GM19043 (cell line): ENCODE data around the gene PRR13.
"Not testable (repeated sequence)": the region's sequence is repeated elsewhere in the genome, so short reads cannot be mapped to it uniquely, and the experiment has no call there.

ENCODE experiments used
- ATAC-seq: cut with Tn5 transposase; IDR thresholded peaks from one replicate; pipeline ENCODE4 v1.9.1; 2021; ENCODE audit warnings: low read depth; ENCODE audit not compliant: unreplicated experiment

PRR13 gene

GRCh38 chr12:53435326-53435725 lies 6.2 kb upstream of the PRR13 start:
- not testable (repeated sequence) for ATAC-seq

GRCh38 chr12:53439582-53439981 lies 2.0 kb upstream of the PRR13 start:
- ATAC-seq, result not testable (repeated sequence)

DNA sequence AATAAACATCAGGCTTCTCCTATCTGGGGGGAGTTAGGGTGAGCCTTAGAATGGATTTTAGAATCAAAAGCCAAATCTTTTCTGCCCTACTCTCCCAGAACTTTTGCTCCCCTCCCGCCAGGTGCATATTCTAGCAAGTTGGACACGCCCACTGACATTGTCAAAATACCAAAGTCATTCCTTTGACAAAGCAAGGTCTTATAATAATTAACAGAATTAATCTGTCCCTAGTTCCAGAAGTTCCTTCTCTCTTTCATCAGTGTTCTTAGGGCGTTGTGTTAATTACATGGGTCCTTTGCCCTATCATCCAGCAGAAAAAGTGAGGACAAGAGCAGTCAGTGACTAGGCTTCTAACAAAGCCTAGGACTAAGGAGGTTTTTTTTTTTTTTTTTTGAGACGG lies 2.4 kb downstream of the PRR13 start:
- ATAC-seq, result no peak

GRCh38 chr12:53444593-53445325 lies 3.2 kb downstream of the PRR13 start:
- not testable (repeated sequence) for ATAC-seq

DNA sequence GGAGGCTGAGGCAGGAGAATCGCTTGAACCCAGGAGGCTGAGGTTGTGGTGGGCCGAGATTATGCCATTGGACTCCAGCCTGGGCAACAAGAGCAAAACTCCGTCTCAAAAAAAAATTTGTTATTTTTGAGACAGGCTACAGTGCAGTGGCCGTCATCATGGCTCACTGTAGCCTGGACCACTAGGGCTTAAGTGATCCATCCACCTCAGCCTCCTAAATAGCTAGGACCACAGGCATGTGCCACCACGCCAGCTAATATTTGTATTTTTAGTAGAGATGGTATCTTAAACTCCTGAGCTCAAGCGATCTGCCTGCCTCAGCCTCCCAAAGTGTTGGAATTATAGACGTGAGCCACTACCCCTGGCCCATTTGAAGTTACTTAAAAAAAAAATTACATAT lies 9.4 kb downstream of the PRR13 start:
- no peak for ATAC-seq

- peak; percentile 97 for ATAC-seq
Measured at GRCh38 chr12:53451661-53452158, 10.2 kb downstream of the PRR13 start, which contains the start of gene PCBP2. Gene PCBP2, plus strand, starts transcription at chr12:53452102. Its CDS starts 2,699 bp downstream, at chr12:53454801.

DNA sequence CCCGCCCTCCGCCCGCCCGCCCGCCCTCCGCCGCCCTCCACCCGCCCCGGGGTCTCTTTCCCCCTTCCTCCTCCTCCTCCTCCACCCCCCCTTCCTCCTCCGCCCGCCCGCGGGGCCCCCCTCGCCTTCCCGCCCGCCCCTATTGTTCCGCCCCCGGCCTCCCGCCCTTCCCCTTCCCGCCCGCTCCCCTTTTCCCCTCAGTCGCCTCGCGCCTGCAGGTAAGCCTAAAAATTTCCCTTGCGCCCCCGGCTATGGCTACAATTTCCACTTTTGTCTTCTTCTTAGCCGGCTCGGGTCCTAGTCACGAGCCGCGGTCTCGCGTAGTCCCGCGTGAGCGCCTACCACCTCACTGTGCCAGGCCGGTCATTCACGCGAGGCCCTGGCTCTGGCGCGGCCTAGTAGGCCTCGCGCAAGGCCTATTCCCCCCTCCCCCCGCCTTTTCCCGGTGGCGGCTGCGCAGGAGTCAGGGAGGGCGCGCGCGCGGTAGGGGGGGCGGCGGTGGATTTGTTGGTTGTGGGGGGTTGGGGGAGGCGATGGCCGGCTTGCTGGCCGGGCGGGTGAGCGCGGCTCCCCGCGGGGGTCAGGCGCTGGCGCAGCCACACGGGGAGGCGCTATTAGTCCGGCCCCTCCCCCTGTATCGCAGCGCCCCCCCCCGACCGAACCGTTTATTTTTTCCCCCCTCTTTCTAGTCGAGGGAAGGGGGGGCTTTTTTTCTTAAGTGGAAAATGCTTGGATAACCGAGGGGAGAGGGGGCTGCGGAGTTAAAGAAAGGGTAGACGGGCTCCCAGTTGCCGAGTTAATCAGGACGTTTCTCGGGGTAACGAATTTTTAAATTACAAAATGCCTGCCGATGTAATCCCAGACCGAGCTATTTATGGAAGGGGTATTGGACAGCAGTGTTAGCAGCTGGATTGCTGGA lies 10.9 kb downstream of the PRR13 start:
- ATAC-seq, result no peak

GRCh38 chr12:53453953-53454640 lies 12.6 kb downstream of the PRR13 start:
- no peak for ATAC-seq

- no peak for ATAC-seq
Measured at GRCh38 chr12:53454707-53455106, 13.2 kb downstream of the PRR13 start.

DNA sequence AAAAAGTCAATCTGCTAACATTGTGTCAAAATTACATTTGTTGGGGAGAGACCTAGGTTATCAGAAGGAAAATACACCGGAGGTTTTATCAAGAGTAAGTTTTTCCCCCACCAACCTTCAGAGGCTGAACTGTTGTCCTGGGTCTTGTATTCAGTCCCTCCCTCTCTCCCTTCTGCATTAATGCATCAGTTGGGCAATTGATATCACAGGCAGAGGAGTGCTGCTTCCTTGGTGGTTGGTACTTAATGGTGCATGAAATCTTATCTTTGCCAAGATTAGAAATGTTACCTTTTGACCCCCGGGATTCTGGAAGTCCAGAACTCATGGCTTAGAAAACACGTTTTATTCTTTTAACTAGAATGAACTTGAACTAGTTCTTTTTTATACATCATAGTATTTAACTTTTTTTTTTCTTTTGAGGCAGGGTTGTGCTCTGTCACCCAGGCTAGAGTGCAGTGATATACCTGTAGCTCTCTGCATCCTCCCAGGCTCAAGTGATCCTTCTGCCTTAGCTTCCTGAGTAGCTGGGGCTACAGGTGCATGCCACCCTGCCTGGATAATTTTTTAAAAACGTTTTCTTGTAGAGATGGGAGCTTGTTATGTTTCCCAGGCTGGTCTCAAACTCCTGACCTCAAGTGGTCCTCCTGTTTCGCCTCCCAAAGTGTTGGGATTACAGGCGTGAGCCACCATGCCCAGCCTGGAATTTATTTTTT lies 15.3 kb downstream of the PRR13 start:
- no peak for ATAC-seq

- no peak for ATAC-seq
Measured at GRCh38 chr12:53459097-53459496, 17.6 kb downstream of the PRR13 start.

GRCh38 chr12:53461059-53461458 lies 19.5 kb downstream of the PRR13 start:
- no peak for ATAC-seq

DNA sequence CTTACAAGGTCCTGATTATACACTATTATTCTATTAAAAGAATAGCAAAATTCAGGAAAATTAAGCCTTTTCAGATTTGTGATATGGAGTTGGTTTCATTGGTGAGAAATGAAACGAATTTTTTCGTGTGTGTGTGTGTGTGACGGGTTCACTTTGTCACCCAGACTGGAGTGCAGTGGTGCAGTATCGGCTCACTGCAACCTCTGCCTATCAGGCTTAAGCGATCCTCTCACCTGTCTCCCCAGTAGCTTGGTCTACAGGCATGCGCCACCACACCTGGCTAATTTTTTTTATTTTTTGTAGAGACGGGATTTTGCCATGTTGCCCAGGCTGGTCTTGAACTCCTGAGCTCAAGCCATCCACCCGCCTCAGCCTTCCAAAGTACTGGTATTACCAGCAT lies 20.1 kb downstream of the PRR13 start:
- no peak for ATAC-seq

DNA sequence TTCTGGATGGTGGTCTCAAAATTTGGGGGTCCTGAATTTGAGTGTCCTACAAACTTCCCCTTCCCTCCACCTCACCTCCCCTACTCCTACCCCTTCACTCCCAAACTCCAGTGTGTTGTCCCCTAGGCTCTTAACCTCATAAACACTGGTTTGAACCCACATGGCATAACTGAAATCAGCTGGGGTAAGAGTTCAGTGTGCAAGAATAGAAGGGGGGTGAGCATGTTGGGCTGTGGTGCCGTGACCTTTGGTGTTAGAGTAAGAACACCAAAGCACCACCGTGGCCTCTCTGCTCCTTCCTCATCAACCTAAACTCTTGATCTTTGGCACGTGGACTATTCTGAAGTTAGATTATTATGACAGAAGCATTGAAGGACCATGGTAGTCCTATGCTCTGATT lies 21.4 kb downstream of the PRR13 start:
- ATAC-seq, result no peak

- ATAC-seq, result no peak
Measured at GRCh38 chr12:53463802-53464560, 22.4 kb downstream of the PRR13 start.

DNA sequence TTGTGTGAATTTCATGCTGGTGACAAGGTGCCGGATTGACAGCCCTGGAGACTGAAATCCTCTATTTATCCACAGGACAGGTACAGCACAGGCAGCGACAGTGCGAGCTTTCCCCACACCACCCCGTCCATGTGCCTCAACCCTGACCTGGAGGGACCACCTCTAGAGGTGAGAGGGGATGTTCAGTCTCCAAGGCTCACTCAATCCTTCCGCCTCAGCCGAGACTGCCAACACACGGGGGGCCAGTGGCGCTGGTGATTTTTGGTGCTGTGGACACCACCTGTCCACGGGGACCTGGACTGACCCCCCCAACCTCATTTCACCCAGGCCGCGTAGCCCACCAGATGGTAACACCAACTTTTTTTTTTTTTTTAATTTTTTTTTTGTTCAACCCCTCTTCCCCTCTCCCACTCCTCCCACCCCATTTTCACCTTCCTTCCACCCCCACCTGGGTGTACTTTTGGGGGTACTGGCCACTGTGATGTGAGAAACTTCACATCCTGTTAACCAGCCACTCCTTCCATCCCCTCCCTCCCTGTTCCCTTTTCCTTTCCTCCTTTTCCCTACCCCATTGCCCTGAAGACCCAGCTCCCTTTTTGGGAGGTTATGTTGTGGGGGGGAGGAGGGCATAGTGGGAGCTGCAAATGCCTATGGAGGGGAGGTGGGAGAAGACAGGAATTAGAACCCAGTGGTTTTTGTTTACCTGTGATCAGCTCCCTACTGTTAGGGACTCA lies 23.3 kb downstream of the PRR13 start:
- no peak for ATAC-seq

DNA sequence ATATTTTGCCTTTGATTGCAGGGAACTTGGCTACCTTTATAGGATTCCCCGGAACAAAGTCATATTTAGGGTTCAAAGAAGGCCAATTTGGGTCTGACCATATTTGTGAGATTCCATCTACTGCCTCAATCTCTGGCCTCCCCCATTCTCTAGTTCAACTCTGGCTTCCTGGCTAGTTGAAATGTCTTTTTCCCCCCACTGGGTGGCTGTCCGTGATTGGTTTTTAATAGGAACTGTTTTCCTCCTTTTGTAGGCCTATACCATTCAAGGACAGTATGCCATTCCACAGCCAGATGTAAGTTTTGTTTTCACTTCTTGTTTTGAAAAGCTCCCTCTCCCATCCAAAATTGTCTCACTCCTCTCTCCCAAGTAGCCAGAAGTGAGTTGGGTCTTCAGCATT lies 24.1 kb downstream of the PRR13 start:
- ATAC-seq, result no peak

GRCh38 chr12:53466640-53467039 lies 25.1 kb downstream of the PRR13 start:
- ATAC-seq, result no peak

DNA sequence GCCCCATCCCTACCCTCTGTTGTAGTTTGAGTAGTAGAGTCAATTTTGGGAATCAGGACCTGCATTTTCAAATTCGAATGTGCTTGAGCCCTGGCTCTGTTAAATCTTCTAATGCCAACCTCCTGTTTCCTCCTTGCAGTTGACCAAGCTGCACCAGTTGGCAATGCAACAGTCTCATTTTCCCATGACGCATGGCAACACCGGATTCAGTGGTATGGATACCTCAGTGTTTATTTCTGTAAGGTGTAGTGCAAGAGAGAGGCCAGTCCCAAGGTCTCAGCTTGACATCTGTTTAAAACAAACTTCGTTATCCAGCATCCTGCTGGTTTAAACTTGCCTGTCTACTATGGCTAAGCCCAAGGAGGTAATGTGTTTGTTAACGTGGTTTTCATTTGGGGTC lies 25.5 kb downstream of the PRR13 start:
- ATAC-seq, result no peak
